ENCODE data around the gene LETM1. TPM values are rescaled to one million over a fixed set of nuclear protein-coding genes. Genes with fewer than 3 reads are reported as not detected.

The LETM1 gene
- total RNA-seq, 1 donor from 2014 or later: 16.9 TPM

- Histone ChIP-seq H3K27ac (peak overlapping the region; percentile 49), H3K36me3 (no peaks in the 10 kb centered on the region), H3K4me2 (peak overlapping the region; percentile 64), H3F3A (ENCODE audit: low read depth) (peaks cover 36% of the 10 kb centered on the region), H3K9ac (no peak overlapping the region), H3K4me1 (peaks cover 35% of the 10 kb centered on the region), H4K20me1 (ENCODE audit: low read depth) (no peaks in the 10 kb centered on the region), H3K27me3 (no peaks in the 10 kb centered on the region), H3K4me3 (no peak overlapping the region), H2AFZ (replicated peaks) (no peak overlapping the region), H3K9me3 (ENCODE audit: low read depth) (no peaks in the 10 kb centered on the region), H3K79me2 (ENCODE audit: low read depth) (no peaks in the 10 kb centered on the region)
- H3K27me3 Mint-ChIP-seq (ENCODE audit: insufficient read depth, low read depth): peaks cover 15% of the 10 kb centered on the region
- no peaks in the 10 kb centered on the region for H3K9me3 Mint-ChIP-seq
- H3K4me1 Mint-ChIP-seq: peaks cover 33% of the 10 kb centered on the region
- TF ChIP-seq EZH2 (IDR thresholded peaks at IDR 0.05) (no peak), EZH2phosphoT487 (IDR thresholded peaks at IDR 0.05) (no peak), CTCF (IDR thresholded peaks at IDR 0.05) (no peak)
- peak overlapping the region; percentile 38 for H3K4me3 Mint-ChIP-seq
- no peak for DNase-seq (ENCODE audit: low spot score)
- peak overlapping the region; percentile 92 for H3K27ac Mint-ChIP-seq
- no peaks in the 10 kb centered on the region for H3K36me3 Mint-ChIP-seq
Observed at GRCh38 chr4:1778642-1779392, 77.1 kb downstream of the LETM1 start.

- peak; percentile 40 for TF ChIP-seq CTCF (IDR thresholded peaks at IDR 0.05)
- TF ChIP-seq EZH2phosphoT487 (IDR thresholded peaks at IDR 0.05): no peak
- H3K9ac ChIP-seq: no peak overlapping the region
- peaks cover 13% of the 10 kb centered on the region for H3K27me3 Mint-ChIP-seq (ENCODE audit: insufficient read depth, low read depth)
- H3K36me3 Mint-ChIP-seq: no peaks in the 10 kb centered on the region
- H3K4me3 Mint-ChIP-seq: no peak overlapping the region
- H3K9me3 Mint-ChIP-seq: no peaks in the 10 kb centered on the region
- peaks cover 33% of the 10 kb centered on the region for H3K4me1 Mint-ChIP-seq
- no peaks in the 10 kb centered on the region for H4K20me1 ChIP-seq (ENCODE audit: low read depth)
- H3K36me3 ChIP-seq: no peaks in the 10 kb centered on the region
- peak overlapping the region; percentile 66 for H3K4me2 ChIP-seq
- H3K27me3 ChIP-seq: no peaks in the 10 kb centered on the region
- peak; percentile 97 for DNase-seq (ENCODE audit: low spot score)
- H3K9me3 ChIP-seq (ENCODE audit: low read depth): no peaks in the 10 kb centered on the region
- H3K27ac Mint-ChIP-seq: peak overlapping the region; percentile 76
- peaks cover 36% of the 10 kb centered on the region for H3F3A ChIP-seq (ENCODE audit: low read depth)
- H2AFZ ChIP-seq (replicated peaks): no peak overlapping the region
- peaks cover 35% of the 10 kb centered on the region for H3K4me1 ChIP-seq
- no peaks in the 10 kb centered on the region for H3K79me2 ChIP-seq (ENCODE audit: low read depth)
- peak overlapping the region; percentile 74 for H3K27ac ChIP-seq
- H3K4me3 ChIP-seq: no peak overlapping the region
Observed at GRCh38 chr4:1777822-1778641, 77.9 kb downstream of the LETM1 start.

- Mint-ChIP-seq H3K4me1 (peaks cover 37% of the 10 kb centered on the region), H3K4me3 (no peak overlapping the region), H3K9me3 (no peaks in the 10 kb centered on the region), H3K36me3 (no peaks in the 10 kb centered on the region), H3K27me3 (ENCODE audit: insufficient read depth, low read depth) (peaks cover 13% of the 10 kb centered on the region), H3K27ac (peak overlapping the region; percentile 53)
- H3K36me3 ChIP-seq: no peaks in the 10 kb centered on the region
- H3K4me2 ChIP-seq: peak overlapping the region; percentile 66
- H3K4me3 ChIP-seq: no peak overlapping the region
- H3F3A ChIP-seq (ENCODE audit: low read depth): peaks cover 36% of the 10 kb centered on the region
- peaks cover 45% of the 10 kb centered on the region for H3K4me1 ChIP-seq
- no peak overlapping the region for H3K9ac ChIP-seq
- DNase-seq (ENCODE audit: low spot score): no peak
- H4K20me1 ChIP-seq (ENCODE audit: low read depth): no peaks in the 10 kb centered on the region
- no peak overlapping the region for H3K27ac ChIP-seq
- H3K79me2 ChIP-seq (ENCODE audit: low read depth): no peaks in the 10 kb centered on the region
- no peak overlapping the region for H2AFZ ChIP-seq (replicated peaks)
- H3K9me3 ChIP-seq (ENCODE audit: low read depth): no peaks in the 10 kb centered on the region
- no peaks in the 10 kb centered on the region for H3K27me3 ChIP-seq
- TF ChIP-seq EZH2 (IDR thresholded peaks at IDR 0.05): no peak
- TF ChIP-seq CTCF (IDR thresholded peaks at IDR 0.05): no peak
- no peak for TF ChIP-seq EZH2phosphoT487 (IDR thresholded peaks at IDR 0.05)
Observed at GRCh38 chr4:1776521-1777161, 79.3 kb downstream of the LETM1 start.

All from neural progenitor cell (in vitro differentiated cells).